Measurements from ENCODE around the gene CTBP1. TPM values are rescaled to one million over a fixed set of nuclear protein-coding genes. Genes with fewer than 3 reads are reported as not detected.
A peak's percentile ranks its signal among the peaks of the same experiment; 100 is the strongest.

The CTBP1 gene
- total RNA-seq, 1 experiment from 2014 or later, result 187 TPM

GRCh38 chr4:1291091-1291490 lies 42.2 kb upstream of the CTBP1 start:
- CTCF ChIA-PET, result no interaction called here
- TF ChIP-seq EZH2 (IDR thresholded peaks at IDR 0.05; ENCODE audit: borderline replicate concordance, low read depth, low read length, poor library complexity, severe bottlenecking), result no peak
- TF ChIP-seq, protein P1, sequence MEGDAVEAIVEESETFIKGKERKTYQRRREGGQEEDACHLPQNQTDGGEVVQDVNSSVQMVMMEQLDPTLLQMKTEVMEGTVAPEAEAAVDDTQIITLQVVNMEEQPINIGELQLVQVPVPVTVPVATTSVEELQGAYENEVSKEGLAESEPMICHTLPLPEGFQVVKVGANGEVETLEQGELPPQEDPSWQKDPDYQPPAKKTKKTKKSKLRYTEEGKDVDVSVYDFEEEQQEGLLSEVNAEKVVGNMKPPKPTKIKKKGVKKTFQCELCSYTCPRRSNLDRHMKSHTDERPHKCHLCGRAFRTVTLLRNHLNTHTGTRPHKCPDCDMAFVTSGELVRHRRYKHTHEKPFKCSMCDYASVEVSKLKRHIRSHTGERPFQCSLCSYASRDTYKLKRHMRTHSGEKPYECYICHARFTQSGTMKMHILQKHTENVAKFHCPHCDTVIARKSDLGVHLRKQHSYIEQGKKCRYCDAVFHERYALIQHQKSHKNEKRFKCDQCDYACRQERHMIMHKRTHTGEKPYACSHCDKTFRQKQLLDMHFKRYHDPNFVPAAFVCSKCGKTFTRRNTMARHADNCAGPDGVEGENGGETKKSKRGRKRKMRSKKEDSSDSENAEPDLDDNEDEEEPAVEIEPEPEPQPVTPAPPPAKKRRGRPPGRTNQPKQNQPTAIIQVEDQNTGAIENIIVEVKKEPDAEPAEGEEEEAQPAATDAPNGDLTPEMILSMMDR (conservative IDR thresholded peaks at IDR 0.05; ENCODE audit: low read depth, low read length), result no peak
- POLR2A ChIA-PET (ENCODE audit: low non-redundant PET), result no interaction called here
- H3K4me3 ChIP-seq (ENCODE audit: low read depth, low read length, poor library complexity, severe bottlenecking), result peak overlapping the region; percentile 97
- no peaks in the 10 kb centered on the region for H3K27me3 ChIP-seq (replicated peaks; ENCODE audit: insufficient read depth, low read depth, low read length, poor library complexity)
- H3K27ac ChIP-seq (ENCODE audit: low read depth, low read length, poor library complexity, severe bottlenecking), result peak overlapping the region; percentile 81
- H3K9me3 ChIP-seq (ENCODE audit: low read depth, low read length, poor library complexity, severe bottlenecking), result no peaks in the 10 kb centered on the region
- BruUV-seq (replicated peaks), result no TSS peak
- peaks cover 9% of the 10 kb centered on the region for H3K4me1 ChIP-seq (ENCODE audit: insufficient read depth, low read length, poor library complexity, severe bottlenecking)
- DNase-seq (ENCODE audit: low spot score), result no peak
- intact Hi-C loops (cut with micrococcal nuclease; ENCODE audit: unreplicated experiment), result no loop called here
- no peaks in the 10 kb centered on the region for H3K36me3 ChIP-seq (ENCODE audit: insufficient read depth, low read length, poor library complexity, severe bottlenecking)

- intact Hi-C loops (cut with micrococcal nuclease; ENCODE audit: unreplicated experiment), result no loop called here
- TF ChIP-seq, protein P1 (conservative IDR thresholded peaks at IDR 0.05; ENCODE audit: low read depth, low read length), result no peak
- BruUV-seq (replicated peaks), result no TSS peak
- ChIA-PET POLR2A (ENCODE audit: low non-redundant PET) (no interaction called here), CTCF (no interaction called here)
- Histone ChIP-seq H3K36me3 (ENCODE audit: insufficient read depth, low read length, poor library complexity, severe bottlenecking) (no peaks in the 10 kb centered on the region), H3K27ac (ENCODE audit: low read depth, low read length, poor library complexity, severe bottlenecking) (peak overlapping the region; percentile 81), H3K4me1 (ENCODE audit: insufficient read depth, low read length, poor library complexity, severe bottlenecking) (peaks cover 9% of the 10 kb centered on the region), H3K27me3 (replicated peaks; ENCODE audit: insufficient read depth, low read depth, low read length, poor library complexity) (no peaks in the 10 kb centered on the region), H3K9me3 (ENCODE audit: low read depth, low read length, poor library complexity, severe bottlenecking) (no peaks in the 10 kb centered on the region), H3K4me3 (ENCODE audit: low read depth, low read length, poor library complexity, severe bottlenecking) (peak overlapping the region; percentile 97)
- no peak for DNase-seq (ENCODE audit: low spot score)
Measured at GRCh38 chr4:1290165-1290977, 41.4 kb upstream of the CTBP1 start.

GRCh38 chr4:1289207-1290164 lies 40.6 kb upstream of the CTBP1 start, which contains the start of gene MAEA:
MAEA (plus strand) TSS chr4:1289891; CDS start chr4:1289914, 23 bp downstream.
- intact Hi-C loops (cut with micrococcal nuclease; ENCODE audit: unreplicated experiment), result loop anchor here (5.0 kb wide), 1 partner anchor 58 kb away; the partner anchor contains the start of gene UVSSA
- ChIA-PET CTCF (interaction anchor here (0.6 kb wide), 1 partner anchor 109 kb away, joined by 3 read pairs; no protein-coding TSS in a partner anchor), POLR2A (ENCODE audit: low non-redundant PET) (interaction anchor here (0.5 to 0.7 kb wide), 2 partner anchors 11 to 14 kb away, joined by 3 to 4 read pairs; no protein-coding TSS in a partner anchor)
- TF ChIP-seq, protein P1 (conservative IDR thresholded peaks at IDR 0.05; ENCODE audit: low read depth, low read length), result no peak
- no peak for TF ChIP-seq EZH2 (IDR thresholded peaks at IDR 0.05; ENCODE audit: borderline replicate concordance, low read depth, low read length, poor library complexity, severe bottlenecking)
- H3K4me3 ChIP-seq (ENCODE audit: low read depth, low read length, poor library complexity, severe bottlenecking), result peak within 1 kb of the TSS; percentile 97
- peaks cover 9% of the 10 kb centered on the region for H3K4me1 ChIP-seq (ENCODE audit: insufficient read depth, low read length, poor library complexity, severe bottlenecking)
- peak within 1 kb of the TSS; percentile 81 for H3K27ac ChIP-seq (ENCODE audit: low read depth, low read length, poor library complexity, severe bottlenecking)
- H3K27me3 ChIP-seq (replicated peaks; ENCODE audit: insufficient read depth, low read depth, low read length, poor library complexity), result no peaks in the 10 kb centered on the region
- peak; percentile 98 for DNase-seq (ENCODE audit: low spot score)
- no peaks in the 10 kb centered on the region for H3K9me3 ChIP-seq (ENCODE audit: low read depth, low read length, poor library complexity, severe bottlenecking)
- no peaks in the 10 kb centered on the region for H3K36me3 ChIP-seq (ENCODE audit: insufficient read depth, low read length, poor library complexity, severe bottlenecking)
- TSS peak; percentile 96 for BruUV-seq (replicated peaks)

Measured in A673 (cell line).